Stimulated activated CD8-positive, alpha-beta memory T cell treated with anti-CD3 and anti-CD28 coated beads, Interleukin-15, amount 100 ng/mL, for 24 hours (primary cell): ENCODE data around the gene ZNF614.
"Not testable (repeated sequence)": the region's sequence is repeated elsewhere in the genome, so short reads cannot be mapped to it uniquely, and the experiment has no call there.

ENCODE experiments used
- DNase-seq: peaks from one replicate; pipeline ENCODE4 v3.0.0-alpha.2; 2020; ENCODE audit warnings: low read depth

ZNF614 gene

DNA sequence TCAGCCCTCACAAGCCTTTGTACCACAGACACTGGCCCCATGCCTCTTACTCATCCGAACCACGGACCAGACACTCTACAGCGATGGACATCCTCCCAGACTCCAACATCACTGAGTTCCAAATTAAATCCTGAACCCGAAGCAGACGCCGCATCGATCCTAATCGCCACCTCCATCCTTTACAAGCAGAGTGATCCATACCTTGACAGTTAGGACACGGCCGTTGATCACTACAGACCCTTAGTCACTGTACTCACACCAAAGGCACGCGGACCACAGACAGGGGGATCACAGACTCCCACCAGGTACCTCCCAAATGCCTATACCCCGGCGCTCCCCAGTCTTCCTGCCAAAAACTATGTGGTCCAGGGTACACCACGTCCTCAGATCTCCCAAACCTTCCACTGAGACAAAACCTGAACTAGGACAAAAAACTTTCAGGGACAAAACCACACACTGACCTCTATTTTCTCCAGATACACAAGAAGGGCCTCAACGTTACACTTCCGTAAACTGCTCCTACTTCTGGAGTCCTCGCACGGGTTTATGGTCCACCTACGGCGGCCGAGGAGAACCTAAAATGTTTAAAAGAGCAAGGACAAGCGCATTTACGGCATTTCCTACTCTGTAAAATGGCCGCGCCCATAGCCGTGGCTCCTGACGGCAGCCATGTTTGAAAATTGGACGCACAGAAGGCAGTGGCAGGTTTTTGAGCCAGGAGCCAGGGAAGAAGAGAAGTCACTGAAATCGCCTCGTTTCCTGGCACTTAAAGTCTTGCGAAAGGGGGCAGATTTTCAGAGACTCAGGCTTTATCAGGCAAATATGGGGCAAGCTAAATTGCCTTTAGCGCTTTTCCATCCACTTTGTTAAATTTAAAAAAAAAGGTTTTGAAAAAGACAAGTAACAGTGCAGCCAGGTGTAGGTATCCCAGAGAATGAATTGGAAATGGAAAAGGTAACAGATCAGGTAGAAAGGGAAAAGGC, 41.6 kb downstream of the ZNF614 start, which contains the start of gene ZNF350:
TSS of gene ZNF350 (minus strand) at position 532 of the 983 bp plus-strand sequence. CDS start 12,480 bp downstream, outside the sequence.
- peak; percentile 47 for DNase-seq

- no peak for DNase-seq
Observed at GRCh38 chr19:51983361-51983760, 44.8 kb downstream of the ZNF614 start.

DNA sequence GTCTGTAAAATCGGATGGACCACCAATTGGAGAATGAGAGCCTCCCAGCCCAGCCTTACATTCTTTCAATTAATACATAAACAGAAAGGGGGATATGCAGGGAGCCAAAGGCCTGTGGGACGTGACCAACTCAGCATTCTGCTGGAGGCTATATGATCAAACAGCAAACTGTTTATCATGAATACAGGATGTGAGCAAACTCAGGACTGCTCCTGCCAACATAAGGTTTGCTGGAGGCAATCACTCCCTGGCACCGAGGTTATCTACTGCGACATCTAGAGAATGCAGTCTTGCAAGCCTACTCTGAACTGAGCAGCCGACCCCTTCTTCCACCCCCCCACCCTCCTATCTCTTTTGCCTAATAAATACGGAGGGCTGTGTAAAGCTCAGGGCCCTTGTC, 47.3 kb downstream of the ZNF614 start:
- DNase-seq, result not testable (repeated sequence)

- no peak for DNase-seq
Observed at GRCh38 chr19:51980116-51980736, 48.0 kb downstream of the ZNF614 start.

DNA sequence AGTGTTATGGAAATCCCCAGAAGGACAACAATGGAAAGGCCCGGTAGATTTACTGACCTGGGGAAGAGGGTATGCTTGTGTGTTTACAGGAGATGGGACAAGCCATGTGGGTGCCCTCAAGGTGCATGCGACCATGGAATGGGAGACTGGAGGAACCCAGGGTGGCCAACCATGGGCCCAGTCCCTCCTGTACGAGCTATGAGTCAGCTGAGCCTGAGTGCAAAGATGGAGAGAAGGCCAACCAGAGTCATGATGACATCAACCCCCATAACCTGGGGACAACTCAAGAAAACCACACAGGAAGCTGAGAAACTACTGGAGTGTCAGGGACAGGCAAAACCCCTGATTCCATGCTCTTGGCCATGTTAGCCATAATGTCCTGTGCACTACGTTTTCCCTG, 49.3 kb downstream of the ZNF614 start:
- DNase-seq, result no peak

GRCh38 chr19:51977346-51977745, 50.8 kb downstream of the ZNF614 start:
- no peak for DNase-seq

DNA sequence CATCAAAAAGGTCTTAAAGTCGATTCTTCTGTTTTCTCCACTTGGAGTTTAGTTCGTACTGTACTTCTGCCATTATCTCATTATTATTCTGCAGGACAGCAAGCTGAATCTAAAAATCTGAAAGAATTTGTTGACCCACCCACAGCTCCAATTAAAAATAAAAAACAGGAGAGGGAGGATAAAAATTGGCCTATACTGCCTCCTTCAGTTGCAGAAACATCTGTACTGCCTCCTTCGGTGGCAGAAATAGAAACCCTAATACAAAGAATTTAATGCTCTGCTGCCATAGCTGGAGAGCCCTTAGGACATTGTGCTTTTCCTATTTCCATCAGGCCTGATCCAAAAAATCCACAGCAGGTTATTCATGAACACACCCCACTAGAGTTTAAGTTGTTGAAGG, 51.3 kb downstream of the ZNF614 start:
- DNase-seq, result no peak

DNA sequence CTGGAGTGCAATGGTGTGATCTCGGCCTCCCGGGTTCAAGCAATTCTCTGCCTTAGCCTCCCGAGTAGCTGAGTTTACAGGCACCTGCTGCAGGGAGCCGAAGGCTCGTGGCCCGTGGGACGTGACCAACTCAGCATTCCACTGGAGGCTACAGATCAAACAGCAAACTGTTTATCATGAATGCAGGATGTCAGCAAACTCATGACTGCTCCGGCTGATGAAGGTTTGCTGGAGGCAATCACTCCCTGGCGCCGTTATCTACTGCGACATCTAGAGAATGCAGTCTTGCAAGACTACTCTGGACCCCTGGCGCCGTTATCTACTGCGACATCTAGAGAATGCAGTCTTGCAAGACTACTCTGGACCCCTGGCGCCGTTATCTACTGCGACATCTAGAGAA, 52.4 kb downstream of the ZNF614 start:
- not testable (repeated sequence) for DNase-seq

- no peak for DNase-seq
Observed at GRCh38 chr19:51971624-51972023, 56.6 kb downstream of the ZNF614 start.

DNA sequence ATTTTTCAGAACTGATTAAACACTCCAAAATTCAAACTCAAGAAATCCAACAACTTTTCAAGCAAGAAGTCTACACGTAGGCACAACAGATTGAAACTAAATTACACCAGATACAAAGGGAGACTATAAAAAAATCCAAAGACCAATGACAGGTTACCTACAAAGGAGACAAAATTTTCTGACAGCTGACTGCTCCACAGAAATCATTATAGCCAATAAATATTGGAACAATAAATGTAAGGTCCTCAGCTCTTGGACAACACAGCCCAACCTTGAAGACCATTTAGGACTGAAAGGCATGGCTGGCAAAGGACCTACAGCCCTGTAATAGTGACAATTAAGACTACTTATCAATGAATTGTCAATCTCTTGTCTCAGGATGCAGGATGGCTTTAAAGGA, 57.5 kb downstream of the ZNF614 start:
- no peak for DNase-seq

DNA sequence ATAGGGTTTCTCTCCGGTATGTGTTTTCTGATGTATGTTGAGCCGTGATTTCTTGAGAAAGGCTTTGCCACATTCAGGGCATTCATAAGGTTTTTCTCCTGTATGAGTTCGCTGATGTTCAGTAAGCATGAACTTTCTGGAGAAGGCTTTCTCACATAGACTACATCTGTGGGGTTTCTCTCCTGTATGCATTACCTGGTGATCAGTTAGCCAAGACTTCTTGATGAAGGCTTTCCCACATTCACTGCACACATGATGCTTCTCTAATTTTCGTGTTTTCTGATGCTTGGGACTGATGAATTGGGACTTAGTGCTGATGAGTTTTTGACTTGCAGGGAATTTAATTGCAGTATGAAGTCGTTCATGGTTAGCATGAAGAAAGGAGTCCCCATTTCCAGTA, 62.6 kb downstream of the ZNF614 start:
- no peak for DNase-seq
